GM23338 (cell line): ENCODE results near the gene TMEM255B. TPM values are rescaled to one million over a fixed set of nuclear protein-coding genes. Genes with fewer than 3 reads are reported as not detected.

Experiments
- ATAC-seq: fragments of 200-7000 bp; cut with Tn5 transposase; 3 replicates; pipeline ENCODE4 v1.9.1; 2020
- DNase-seq: peaks from one replicate; pipeline ENCODE4 v3.0.0-alpha.2; 2015; ENCODE audit warnings: low spot score
- H2AFZ ChIP-seq: fragments of 200-600 bp; sonication (generic); 2 replicates; pipeline ENCODE4 v1.8.0; 2016; ENCODE audit warnings: antibody characterized with exemption, mild to moderate bottlenecking, moderate library complexity
- H3F3A ChIP-seq: fragments of 200-600 bp; sonication (generic); replicated peaks from 2 replicates; pipeline ENCODE4 v1.8.0; 2017; ENCODE audit warnings: antibody characterized with exemption, mixed run types, low read depth
- H3K27ac ChIP-seq: fragments of 200-600 bp; sonication (generic); 2 replicates; pipeline ENCODE4 v1.6.1; 2016; ENCODE audit warnings: low read depth
- H3K27me3 ChIP-seq: fragments of 200-600 bp; sonication (generic); 2 replicates; pipeline ENCODE4 v1.8.0; 2016; ENCODE audit warnings: mild to moderate bottlenecking, mixed run types, moderate library complexity; ENCODE audit not compliant: insufficient read depth
- H3K36me3 ChIP-seq: fragments of 200-600 bp; sonication (generic); 2 replicates; pipeline ENCODE4 v1.8.0; 2016; ENCODE audit warnings: mild to moderate bottlenecking; ENCODE audit not compliant: insufficient read depth
- H3K4me1 ChIP-seq: fragments of 200-600 bp; sonication (generic); 2 replicates; pipeline ENCODE4 v1.8.0; 2016; ENCODE audit warnings: mild to moderate bottlenecking, moderate library complexity; ENCODE audit not compliant: insufficient read depth
- H3K4me2 ChIP-seq: fragments of 200-600 bp; sonication (generic); 2 replicates; pipeline ENCODE4 v1.7.1; 2017; ENCODE audit warnings: mixed run types
- H3K4me3 ChIP-seq: fragments of 200-600 bp; sonication (generic); 2 replicates; pipeline ENCODE4 v1.6.1; 2016; ENCODE audit warnings: mixed run types
- H3K79me2 ChIP-seq: fragments of 200-600 bp; sonication (generic); replicated peaks from 2 replicates; pipeline ENCODE4 v1.8.0; 2017; ENCODE audit warnings: mild to moderate bottlenecking; ENCODE audit not compliant: insufficient read depth
- H3K9me2 ChIP-seq: fragments of 200-600 bp; sonication (generic); 2 replicates; pipeline ENCODE4 v1.8.0; 2017; ENCODE audit not compliant: insufficient read depth
- H4K20me1 ChIP-seq: fragments of 200-600 bp; sonication (generic); replicated peaks from 2 replicates; pipeline ENCODE4 v1.8.0; 2017; ENCODE audit warnings: mild to moderate bottlenecking; ENCODE audit not compliant: insufficient read depth
- H3K27ac Mint-ChIP-seq: 2 replicates; pipeline ENCODE4 v1.8.0; 2020; ENCODE audit warnings: inconsistent platforms, mild to moderate bottlenecking, moderate library complexity, mixed read lengths
- H3K27me3 Mint-ChIP-seq: 3 replicates; pipeline ENCODE4 v1.8.0; 2022; ENCODE audit warnings: low read depth, mild to moderate bottlenecking, moderate library complexity, mixed read lengths, inconsistent platforms; ENCODE audit not compliant: insufficient read depth, poor library complexity
- H3K36me3 Mint-ChIP-seq: 3 replicates; pipeline ENCODE4 v1.8.0; 2021; ENCODE audit warnings: low read depth, mild to moderate bottlenecking, inconsistent platforms, moderate library complexity, mixed read lengths
- H3K4me1 Mint-ChIP-seq: 3 replicates; pipeline ENCODE4 v1.8.0; 2020; ENCODE audit warnings: mild to moderate bottlenecking, inconsistent platforms, mixed read lengths
- H3K4me3 Mint-ChIP-seq: 3 replicates; pipeline ENCODE4 v1.8.0; 2021; ENCODE audit warnings: moderate library complexity, mild to moderate bottlenecking, inconsistent platforms, mixed read lengths
- H3K9me3 Mint-ChIP-seq: 3 replicates; pipeline ENCODE4 v1.8.0; 2020; ENCODE audit warnings: moderate library complexity, mild to moderate bottlenecking, inconsistent platforms, mixed read lengths
- CREB1 ChIP-seq: fragments of 250-450 bp; sonication (Bioruptor Pico); IDR thresholded peaks from 2 replicates; pipeline ENCODE4 v1.5.0; 2020; ENCODE audit warnings: low read depth, mild to moderate bottlenecking, moderate library complexity
- EZH2phosphoT487 ChIP-seq: fragments of 200-600 bp; sonication (generic); IDR thresholded peaks from one replicate; pipeline ENCODE4 v1.8.1; 2018; ENCODE audit warnings: antibody characterized with exemption; ENCODE audit not compliant: unreplicated experiment
- JUNB ChIP-seq: IDR thresholded peaks from one replicate; pipeline ENCODE4 v1.6.1; 2016; ENCODE audit warnings: antibody characterized with exemption; ENCODE audit not compliant: unreplicated experiment
- POLR2AphosphoS5 ChIP-seq: IDR thresholded peaks from 2 replicates; pipeline ENCODE4 v1.6.1; 2016; ENCODE audit warnings: antibody characterized with exemption, low read depth
- STAT1 ChIP-seq: IDR thresholded peaks from one replicate; pipeline ENCODE4 v1.6.1; 2016; ENCODE audit warnings: antibody characterized with exemption; ENCODE audit not compliant: unreplicated experiment
- ZNF114 ChIP-seq: fragments of 250-450 bp; sonication (Bioruptor Pico); IDR thresholded peaks from 2 replicates; pipeline ENCODE4 v1.5.0; 2020; ENCODE audit warnings: mild to moderate bottlenecking, moderate library complexity
- ZNF331 ChIP-seq: fragments of 250-450 bp; sonication (Bioruptor Pico); IDR thresholded peaks from 2 replicates; pipeline ENCODE4 v1.5.0; 2020; ENCODE audit warnings: low read depth, mild to moderate bottlenecking, moderate library complexity
- polyA plus RNA-seq: library from polyadenylated mRNA; unstranded; fragments of >200 nt; fragmentation: Nextera tagmentation; extraction: Ambion mirVana; gene quantifications from 2 replicates; pipeline ENCODE4 v1.2.1, GENCODE V29; 2016
- total RNA-seq: library from RNA; depleted of rRNA; stranded (reverse); fragments of >200 nt; shearing (Covaris generic); gene quantifications from 2 replicates; pipeline ENCODE4 v1.2.3, GENCODE V29; 2014
- TF ChIP-seq, protein P1 (sequence below): IDR thresholded peaks from 2 replicates; pipeline ENCODE4 v1.6.1; 2016; ENCODE audit warnings: antibody characterized with exemption
- TF ChIP-seq, protein P2 (sequence below): fragments of 250-450 bp; sonication (Bioruptor Pico); IDR thresholded peaks from 2 replicates; pipeline ENCODE4 v1.5.0; 2020; ENCODE audit warnings: mild to moderate bottlenecking, moderate library complexity

Gene TMEM255B
- total and polyA plus RNA-seq, 2 experiments from 2014 or later = 0.69 to 4.4 TPM

DNA sequence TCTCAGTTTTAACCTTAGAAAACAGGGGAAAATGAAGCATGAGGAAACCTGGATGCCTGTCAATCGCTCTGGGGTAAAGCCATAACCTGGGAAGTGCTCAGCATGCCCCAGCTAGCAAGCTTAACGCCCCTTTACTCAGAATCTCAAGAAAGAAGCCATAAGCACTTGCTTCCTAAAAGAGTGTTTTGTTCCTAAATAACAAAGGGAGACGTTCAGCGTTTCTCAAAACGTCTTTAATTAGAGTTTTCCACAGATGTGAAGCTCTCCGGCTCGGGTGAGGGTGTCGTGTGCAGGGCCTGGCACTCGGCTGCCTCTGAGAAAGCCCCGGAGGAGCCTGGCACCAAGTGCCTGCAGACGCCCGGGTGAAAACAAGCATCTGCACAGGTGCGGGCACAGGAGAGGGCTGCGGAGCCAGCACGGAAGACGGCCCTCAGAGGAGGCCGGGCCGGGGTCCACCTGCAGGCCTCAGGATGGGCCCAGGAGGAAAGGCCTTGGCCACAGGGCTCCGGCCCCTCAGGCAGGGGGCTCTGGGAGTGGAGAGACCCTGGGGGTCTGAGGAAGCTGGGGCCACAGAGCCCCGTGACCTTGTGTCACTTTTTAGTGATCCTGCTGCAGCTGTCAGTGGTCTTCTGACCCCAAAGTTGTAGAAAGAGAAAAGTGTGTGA lies 98.6 kb downstream of the TMEM255B start (continued):
- TF ChIP-seq, protein P1, sequence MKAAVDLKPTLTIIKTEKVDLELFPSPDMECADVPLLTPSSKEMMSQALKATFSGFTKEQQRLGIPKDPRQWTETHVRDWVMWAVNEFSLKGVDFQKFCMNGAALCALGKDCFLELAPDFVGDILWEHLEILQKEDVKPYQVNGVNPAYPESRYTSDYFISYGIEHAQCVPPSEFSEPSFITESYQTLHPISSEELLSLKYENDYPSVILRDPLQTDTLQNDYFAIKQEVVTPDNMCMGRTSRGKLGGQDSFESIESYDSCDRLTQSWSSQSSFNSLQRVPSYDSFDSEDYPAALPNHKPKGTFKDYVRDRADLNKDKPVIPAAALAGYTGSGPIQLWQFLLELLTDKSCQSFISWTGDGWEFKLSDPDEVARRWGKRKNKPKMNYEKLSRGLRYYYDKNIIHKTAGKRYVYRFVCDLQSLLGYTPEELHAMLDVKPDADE = no peak
- no peak for TF ChIP-seq POLR2AphosphoS5
- TF ChIP-seq CREB1 = no peak
- no peak for TF ChIP-seq EZH2phosphoT487
- no peak for TF ChIP-seq JUNB
- TF ChIP-seq ZNF114 (CRISPR knock-in tag) = no peak
- no peak for TF ChIP-seq ZNF331 (CRISPR knock-in tag)

DNA sequence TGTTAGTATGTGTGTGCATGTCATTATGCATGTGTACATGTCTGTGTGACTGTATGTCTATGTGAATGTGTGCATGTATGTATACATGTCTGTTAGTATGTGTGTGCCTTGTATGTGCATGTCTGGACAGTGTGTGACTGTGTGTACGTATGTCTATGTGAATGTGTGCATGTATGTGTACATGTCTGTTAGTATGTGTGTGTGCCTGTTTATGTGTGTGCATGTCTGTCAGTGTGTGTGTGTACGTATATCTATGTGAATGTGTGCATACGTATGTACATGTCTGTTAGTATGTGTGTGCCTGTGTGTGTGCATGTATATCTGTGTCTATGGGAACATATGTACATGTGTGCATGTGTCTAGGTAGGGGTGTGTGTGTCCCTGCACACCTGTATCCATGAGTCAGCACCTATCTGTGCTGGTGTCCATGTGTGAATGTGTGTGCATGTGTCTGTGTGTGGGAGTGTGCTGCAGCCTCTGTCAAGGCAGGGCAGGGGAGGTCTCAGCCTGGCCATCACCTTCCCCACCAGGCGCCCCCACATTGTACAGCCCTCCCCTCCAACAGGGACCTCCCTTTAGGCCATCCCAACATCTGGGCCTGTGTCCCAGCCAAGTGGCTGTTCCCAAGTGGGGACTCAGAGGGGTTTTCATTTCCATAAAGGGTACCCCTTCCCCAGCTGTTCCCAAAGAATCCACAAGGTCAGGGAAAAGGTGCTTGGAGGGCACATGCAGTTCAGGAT lies 100.5 kb downstream of the TMEM255B start:
- peaks cover 35% of the 10 kb centered on the region for H3K4me1 ChIP-seq
- peaks cover 25% of the 10 kb centered on the region; the same call in 1 of the 2 replicates for H3K79me2 ChIP-seq
- peaks cover 18% of the 10 kb centered on the region for H3K27me3 ChIP-seq
- no peak for ATAC-seq
- no peaks in the 10 kb centered on the region; the same call in 1 of the 2 replicates for H3K9me2 ChIP-seq
- peaks cover 34% of the 10 kb centered on the region for H3F3A ChIP-seq
- Mint-ChIP-seq H3K27ac (peak overlapping the region; percentile 98), H3K4me3 (peak overlapping the region; percentile 59), H3K4me1 (peaks cover 65% of the 10 kb centered on the region), H3K27me3 (peaks cover 40% of the 10 kb centered on the region), H3K36me3 (peaks cover 7% of the 10 kb centered on the region), H3K9me3 (peaks cover 4% of the 10 kb centered on the region; the same call in 1 of the 3 replicates)
- 0 out of 2 replicates have a peak overlapping the region, but pooled peaks have one; percentile 37 for H3K4me3 ChIP-seq
- no peak for DNase-seq
- H3K27ac ChIP-seq = peak overlapping the region; percentile 96
- no peaks in the 10 kb centered on the region for H3K36me3 ChIP-seq
- H3K4me2 ChIP-seq = peak overlapping the region; percentile 82
- TF ChIP-seq STAT1 = no peak
- TF ChIP-seq ZNF114 (CRISPR knock-in tag) = no peak
- no peak overlapping the region for H2AFZ ChIP-seq
- no peaks in the 10 kb centered on the region for H4K20me1 ChIP-seq

DNA sequence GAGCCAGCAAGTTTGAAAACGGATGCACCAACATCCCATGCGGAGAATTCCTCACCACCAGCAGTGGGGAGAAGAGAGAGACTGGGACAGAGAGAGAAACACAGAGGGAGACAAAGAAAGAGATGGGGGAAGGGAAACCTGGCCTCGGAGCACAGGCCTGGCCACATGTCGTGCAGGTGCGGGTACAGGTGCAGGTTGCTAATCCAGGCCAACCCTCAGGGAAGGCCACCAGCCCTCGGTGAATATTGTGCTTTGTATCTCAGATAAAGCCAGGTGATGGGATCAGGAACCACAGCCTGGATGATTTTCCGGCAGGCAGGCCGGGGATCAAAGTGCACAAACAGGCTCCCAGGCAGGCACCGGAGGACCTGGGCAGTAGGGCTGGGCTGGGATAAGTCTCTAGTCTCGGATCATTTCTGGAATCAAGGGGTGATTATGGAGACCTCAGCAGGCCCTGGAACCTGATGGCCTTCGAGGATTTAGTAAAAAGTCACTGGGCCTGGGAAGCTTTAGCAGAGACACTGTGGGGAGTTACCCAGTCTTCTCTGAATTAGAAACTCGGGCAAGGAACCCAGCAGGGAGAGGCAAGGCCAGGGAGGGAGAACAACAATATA lies 101.1 kb downstream of the TMEM255B start:
- H3K27me3 Mint-ChIP-seq = peaks cover 45% of the 10 kb centered on the region
- H3K4me2 ChIP-seq = peak overlapping the region; percentile 82
- TF ChIP-seq, protein P1 = no peak
- TF ChIP-seq ZNF114 (CRISPR knock-in tag) = 0 out of 2 replicates have a peak, but pooled peaks have one; percentile 23
- TF ChIP-seq, protein P2, sequence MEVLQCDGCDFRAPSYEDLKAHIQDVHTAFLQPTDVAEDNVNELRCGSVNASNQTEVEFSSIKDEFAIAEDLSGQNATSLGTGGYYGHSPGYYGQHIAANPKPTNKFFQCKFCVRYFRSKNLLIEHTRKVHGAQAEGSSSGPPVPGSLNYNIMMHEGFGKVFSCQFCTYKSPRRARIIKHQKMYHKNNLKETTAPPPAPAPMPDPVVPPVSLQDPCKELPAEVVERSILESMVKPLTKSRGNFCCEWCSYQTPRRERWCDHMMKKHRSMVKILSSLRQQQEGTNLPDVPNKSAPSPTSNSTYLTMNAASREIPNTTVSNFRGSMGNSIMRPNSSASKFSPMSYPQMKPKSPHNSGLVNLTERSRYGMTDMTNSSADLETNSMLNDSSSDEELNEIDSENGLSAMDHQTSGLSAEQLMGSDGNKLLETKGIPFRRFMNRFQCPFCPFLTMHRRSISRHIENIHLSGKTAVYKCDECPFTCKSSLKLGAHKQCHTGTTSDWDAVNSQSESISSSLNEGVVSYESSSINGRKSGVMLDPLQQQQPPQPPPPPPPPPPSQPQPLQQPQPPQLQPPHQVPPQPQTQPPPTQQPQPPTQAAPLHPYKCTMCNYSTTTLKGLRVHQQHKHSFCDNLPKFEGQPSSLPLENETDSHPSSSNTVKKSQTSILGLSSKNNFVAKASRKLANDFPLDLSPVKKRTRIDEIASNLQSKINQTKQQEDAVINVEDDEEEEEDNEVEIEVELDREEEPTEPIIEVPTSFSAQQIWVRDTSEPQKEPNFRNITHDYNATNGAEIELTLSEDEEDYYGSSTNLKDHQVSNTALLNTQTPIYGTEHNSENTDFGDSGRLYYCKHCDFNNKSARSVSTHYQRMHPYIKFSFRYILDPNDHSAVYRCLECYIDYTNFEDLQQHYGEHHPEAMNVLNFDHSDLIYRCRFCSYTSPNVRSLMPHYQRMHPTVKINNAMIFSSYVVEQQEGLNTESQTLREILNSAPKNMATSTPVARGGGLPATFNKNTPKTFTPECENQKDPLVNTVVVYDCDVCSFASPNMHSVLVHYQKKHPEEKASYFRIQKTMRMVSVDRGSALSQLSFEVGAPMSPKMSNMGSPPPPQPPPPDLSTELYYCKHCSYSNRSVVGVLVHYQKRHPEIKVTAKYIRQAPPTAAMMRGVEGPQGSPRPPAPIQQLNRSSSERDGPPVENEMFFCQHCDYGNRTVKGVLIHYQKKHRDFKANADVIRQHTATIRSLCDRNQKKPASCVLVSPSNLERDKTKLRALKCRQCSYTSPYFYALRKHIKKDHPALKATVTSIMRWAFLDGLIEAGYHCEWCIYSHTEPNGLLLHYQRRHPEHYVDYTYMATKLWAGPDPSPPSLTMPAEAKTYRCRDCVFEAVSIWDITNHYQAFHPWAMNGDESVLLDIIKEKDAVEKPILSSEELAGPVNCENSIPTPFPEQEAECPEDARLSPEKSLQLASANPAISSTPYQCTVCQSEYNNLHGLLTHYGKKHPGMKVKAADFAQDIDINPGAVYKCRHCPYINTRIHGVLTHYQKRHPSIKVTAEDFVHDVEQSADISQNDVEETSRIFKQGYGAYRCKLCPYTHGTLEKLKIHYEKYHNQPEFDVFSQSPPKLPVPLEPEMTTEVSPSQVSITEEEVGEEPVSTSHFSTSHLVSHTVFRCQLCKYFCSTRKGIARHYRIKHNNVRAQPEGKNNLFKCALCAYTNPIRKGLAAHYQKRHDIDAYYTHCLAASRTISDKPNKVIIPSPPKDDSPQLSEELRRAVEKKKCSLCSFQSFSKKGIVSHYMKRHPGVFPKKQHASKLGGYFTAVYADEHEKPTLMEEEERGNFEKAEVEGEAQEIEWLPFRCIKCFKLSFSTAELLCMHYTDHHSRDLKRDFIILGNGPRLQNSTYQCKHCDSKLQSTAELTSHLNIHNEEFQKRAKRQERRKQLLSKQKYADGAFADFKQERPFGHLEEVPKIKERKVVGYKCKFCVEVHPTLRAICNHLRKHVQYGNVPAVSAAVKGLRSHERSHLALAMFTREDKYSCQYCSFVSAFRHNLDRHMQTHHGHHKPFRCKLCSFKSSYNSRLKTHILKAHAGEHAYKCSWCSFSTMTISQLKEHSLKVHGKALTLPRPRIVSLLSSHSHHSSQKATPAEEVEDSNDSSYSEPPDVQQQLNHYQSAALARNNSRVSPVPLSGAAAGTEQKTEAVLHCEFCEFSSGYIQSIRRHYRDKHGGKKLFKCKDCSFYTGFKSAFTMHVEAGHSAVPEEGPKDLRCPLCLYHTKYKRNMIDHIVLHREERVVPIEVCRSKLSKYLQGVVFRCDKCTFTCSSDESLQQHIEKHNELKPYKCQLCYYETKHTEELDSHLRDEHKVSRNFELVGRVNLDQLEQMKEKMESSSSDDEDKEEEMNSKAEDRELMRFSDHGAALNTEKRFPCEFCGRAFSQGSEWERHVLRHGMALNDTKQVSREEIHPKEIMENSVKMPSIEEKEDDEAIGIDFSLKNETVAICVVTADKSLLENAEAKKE (CRISPR knock-in tag) = no peak; the same call in 1 of the 2 replicates

More for the DNA sequence above, 101.1 kb downstream of the TMEM255B start:
- Mint-ChIP-seq H3K27ac (peak overlapping the region; percentile 98), H3K4me1 (peaks cover 64% of the 10 kb centered on the region), H3K9me3 (peaks cover 8% of the 10 kb centered on the region; the same call in 1 of the 3 replicates), H3K36me3 (peaks cover 7% of the 10 kb centered on the region), H3K4me3 (peak overlapping the region; percentile 59)
- peak overlapping the region; percentile 37; the same call in 1 of the 2 replicates for H3K4me3 ChIP-seq
- peaks cover 25% of the 10 kb centered on the region for H3K27me3 ChIP-seq
- no peaks in the 10 kb centered on the region; the same call in 1 of the 2 replicates for H3K9me2 ChIP-seq
- no peak overlapping the region for H2AFZ ChIP-seq
- peaks cover 25% of the 10 kb centered on the region; the same call in 1 of the 2 replicates for H3K79me2 ChIP-seq
- H3K27ac ChIP-seq = peak overlapping the region; percentile 96
- peaks cover 34% of the 10 kb centered on the region for H3F3A ChIP-seq
- peak; percentile 44 for DNase-seq
- H3K4me1 ChIP-seq = peaks cover 37% of the 10 kb centered on the region
- ATAC-seq = peak; percentile 18
- no peaks in the 10 kb centered on the region for H3K36me3 ChIP-seq
- H4K20me1 ChIP-seq = no peaks in the 10 kb centered on the region
